GM23248 (cell line): ENCODE measurements around the gene MRPS22.

Experiments used
- EZH2 ChIP-seq: fragments of 200-600 bp; sonication (generic); IDR thresholded peaks from 2 replicates; pipeline ENCODE4 v1.6.1; 2018; ENCODE audit warnings: antibody characterized with exemption, mild to moderate bottlenecking; ENCODE audit not compliant: insufficient read depth, poor library complexity, severe bottlenecking
- EZH2phosphoT487 ChIP-seq: fragments of 200-600 bp; sonication (generic); IDR thresholded peaks from 2 replicates; pipeline ENCODE4 v1.6.1; 2018; ENCODE audit warnings: antibody characterized with exemption, moderate library complexity, mild to moderate bottlenecking, low read depth; ENCODE audit not compliant: insufficient read depth

GRCh38 chr3:139307601-139308555 is 35.9 kb upstream of the MRPS22 start:
- TF ChIP-seq EZH2, result no peak
- TF ChIP-seq EZH2phosphoT487, result no peak
